ENCODE results near the gene SLC2A3. TPM values are rescaled to one million over a fixed set of nuclear protein-coding genes. Genes with fewer than 3 reads are reported as not detected.
"Not testable (repeated sequence)": the region's sequence is repeated elsewhere in the genome, so short reads cannot be mapped to it uniquely, and the experiment has no call there.

Gene SLC2A3
- total RNA-seq, 1 experiment from 2014 or later, result 10.5 TPM

DNA sequence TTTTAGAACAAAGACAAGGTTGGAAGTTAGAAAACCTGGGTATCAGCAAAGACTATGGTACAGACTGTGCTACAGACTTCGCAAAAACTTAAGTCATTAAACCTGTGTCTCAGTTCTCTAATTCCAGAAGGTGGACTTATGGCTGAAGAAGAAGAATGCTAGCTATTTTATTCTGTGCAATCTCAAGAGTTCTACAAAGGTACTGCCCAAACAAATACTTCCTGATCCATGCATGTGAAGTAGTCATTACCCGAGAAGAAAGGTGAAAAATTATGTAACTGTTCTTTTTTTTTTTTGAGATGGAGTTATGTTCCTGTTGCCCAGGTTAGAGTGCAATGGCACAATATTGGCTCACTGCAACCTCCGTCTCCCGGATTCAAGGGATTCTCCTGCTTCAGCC is 45.5 kb upstream of the SLC2A3 start:
- ChIA-PET POLR2A (no interaction called here), CTCF (interaction anchor here (1.4 to 3.4 kb wide), 2 partner anchors 13 to 48 kb away, joined by 4 to 10 read pairs; no protein-coding TSS in a partner anchor), RAD21 (ENCODE audit: low non-redundant PET in 1 of 2, low total read pairs in 2 of 2, uncharacterized antibody in 2 of 2, unreplicated experiment in 2 of 2) (no interaction called here)
- Histone ChIP-seq H3K4me2 (ENCODE audit: low read length) (peak overlapping the region; percentile 35; the same call in 1 of the 2 replicates), H3K9me3 (ENCODE audit: control insufficient read depth in 1 of 2, insufficient read depth in 1 of 2, low read depth in 1 of 2, low read length in 2 of 2) (no peaks in the 10 kb centered on the region), H3K9ac (ENCODE audit: low read length) (no peak overlapping the region), H3K4me1 (ENCODE audit: control insufficient read depth in 1 of 2, insufficient read depth in 2 of 2, low read length in 2 of 2) (peaks cover 10 to 42% of the 10 kb centered on the region in 2 experiments), H3K36me3 (ENCODE audit: control insufficient read depth in 1 of 2, insufficient read depth in 2 of 2, low read length in 2 of 2) (no peaks in the 10 kb centered on the region), H3K27me3 (ENCODE audit: insufficient read depth, low read length) (no peaks in the 10 kb centered on the region), H2AFZ (ENCODE audit: low read depth, low read length, poor library complexity, severe bottlenecking) (no peak overlapping the region), H3K79me2 (ENCODE audit: insufficient read depth, low read length) (no peaks in the 10 kb centered on the region), H4K20me1 (ENCODE audit: insufficient read depth) (no peaks in the 10 kb centered on the region), H3K9me2 (ENCODE audit: insufficient read depth) (no peaks in the 10 kb centered on the region), H3K27ac (ENCODE audit: low read depth, low read length) (no peak overlapping the region), H3K4me3 (replicated peaks in 1 of 2; ENCODE audit: low read depth in 1 of 2, low read length in 2 of 2) (no peak overlapping the region)
- DNase-seq (ENCODE audit: low read depth, low spot score), result no peak
- BruUV-seq (replicated peaks), result no TSS peak
- TF ChIP-seq POLR2A (IDR thresholded peaks at IDR 0.05; ENCODE audit: borderline replicate concordance, extremely low read depth, insufficient read depth, insufficient read length) (no peak), CBX3 (IDR thresholded peaks at IDR 0.05; ENCODE audit: low read depth) (no peak), CEBPB (IDR thresholded peaks at IDR 0.05; ENCODE audit: low read depth) (no peak), EGR1 (IDR thresholded peaks at IDR 0.05; ENCODE audit: low read depth) (no peak), YY1 (IDR thresholded peaks at IDR 0.05; ENCODE audit: extremely low read depth, insufficient replicate concordance, low read depth, low read length) (no peak)
- TF ChIP-seq, protein P1, sequence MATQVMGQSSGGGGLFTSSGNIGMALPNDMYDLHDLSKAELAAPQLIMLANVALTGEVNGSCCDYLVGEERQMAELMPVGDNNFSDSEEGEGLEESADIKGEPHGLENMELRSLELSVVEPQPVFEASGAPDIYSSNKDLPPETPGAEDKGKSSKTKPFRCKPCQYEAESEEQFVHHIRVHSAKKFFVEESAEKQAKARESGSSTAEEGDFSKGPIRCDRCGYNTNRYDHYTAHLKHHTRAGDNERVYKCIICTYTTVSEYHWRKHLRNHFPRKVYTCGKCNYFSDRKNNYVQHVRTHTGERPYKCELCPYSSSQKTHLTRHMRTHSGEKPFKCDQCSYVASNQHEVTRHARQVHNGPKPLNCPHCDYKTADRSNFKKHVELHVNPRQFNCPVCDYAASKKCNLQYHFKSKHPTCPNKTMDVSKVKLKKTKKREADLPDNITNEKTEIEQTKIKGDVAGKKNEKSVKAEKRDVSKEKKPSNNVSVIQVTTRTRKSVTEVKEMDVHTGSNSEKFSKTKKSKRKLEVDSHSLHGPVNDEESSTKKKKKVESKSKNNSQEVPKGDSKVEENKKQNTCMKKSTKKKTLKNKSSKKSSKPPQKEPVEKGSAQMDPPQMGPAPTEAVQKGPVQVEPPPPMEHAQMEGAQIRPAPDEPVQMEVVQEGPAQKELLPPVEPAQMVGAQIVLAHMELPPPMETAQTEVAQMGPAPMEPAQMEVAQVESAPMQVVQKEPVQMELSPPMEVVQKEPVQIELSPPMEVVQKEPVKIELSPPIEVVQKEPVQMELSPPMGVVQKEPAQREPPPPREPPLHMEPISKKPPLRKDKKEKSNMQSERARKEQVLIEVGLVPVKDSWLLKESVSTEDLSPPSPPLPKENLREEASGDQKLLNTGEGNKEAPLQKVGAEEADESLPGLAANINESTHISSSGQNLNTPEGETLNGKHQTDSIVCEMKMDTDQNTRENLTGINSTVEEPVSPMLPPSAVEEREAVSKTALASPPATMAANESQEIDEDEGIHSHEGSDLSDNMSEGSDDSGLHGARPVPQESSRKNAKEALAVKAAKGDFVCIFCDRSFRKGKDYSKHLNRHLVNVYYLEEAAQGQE (IDR thresholded peaks at IDR 0.05; ENCODE audit: low read depth), result no peak
- intact Hi-C loops (cut with micrococcal nuclease), result no loop called here
- no peak for ATAC-seq

DNA sequence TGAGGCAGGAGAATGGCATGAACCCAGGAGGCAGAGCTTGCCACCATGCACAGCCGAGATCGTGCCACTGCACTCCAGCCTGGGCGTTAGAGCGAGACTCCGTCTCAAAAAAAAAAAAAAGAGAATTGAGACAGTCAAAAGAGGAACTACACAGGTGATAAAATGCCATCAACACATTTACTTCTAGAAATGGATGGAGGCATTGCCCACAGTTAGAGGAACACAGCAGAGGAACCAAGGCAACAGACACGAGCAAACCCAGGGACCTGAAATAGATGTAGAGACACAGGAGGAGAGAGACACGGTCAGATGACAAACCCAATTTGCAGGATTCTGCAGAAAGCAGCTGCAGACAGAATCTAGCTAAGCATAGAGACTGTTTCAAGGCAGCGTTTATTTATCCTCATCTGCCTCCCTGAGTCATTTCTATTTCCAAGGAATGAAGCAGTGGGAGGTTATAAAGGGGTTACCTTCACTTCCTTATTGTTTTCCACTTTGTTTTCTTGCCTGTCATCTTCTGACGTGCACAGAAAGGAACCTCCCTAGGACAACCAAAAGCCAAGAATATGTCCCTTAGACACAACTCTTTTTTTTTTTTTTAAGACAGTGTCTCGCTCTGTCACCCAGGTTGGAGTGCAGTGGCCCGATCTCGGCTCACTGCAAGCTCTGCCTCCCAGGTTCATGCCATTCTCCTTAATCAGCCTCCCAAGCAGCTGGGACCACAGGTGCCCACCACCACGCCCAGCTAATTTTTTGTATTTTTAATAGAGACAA is 41.6 kb upstream of the SLC2A3 start:
- H3K9me2 ChIP-seq (ENCODE audit: insufficient read depth); H2AFZ ChIP-seq (ENCODE audit: low read depth, low read length, poor library complexity, severe bottlenecking); H3K9ac ChIP-seq (ENCODE audit: low read length); H3K4me3 ChIP-seq (replicated peaks in 1 of 2; ENCODE audit: low read depth in 1 of 2, low read length in 2 of 2); H3K36me3 ChIP-seq (ENCODE audit: control insufficient read depth in 1 of 2, insufficient read depth in 2 of 2, low read length in 2 of 2); DNase-seq (ENCODE audit: low read depth, low spot score); H3K9me3 ChIP-seq (ENCODE audit: control insufficient read depth in 1 of 2, insufficient read depth in 1 of 2, low read depth in 1 of 2, low read length in 2 of 2); RAD21 ChIA-PET (ENCODE audit: low non-redundant PET in 1 of 2, low total read pairs in 2 of 2, uncharacterized antibody in 2 of 2, unreplicated experiment in 2 of 2); ATAC-seq; H4K20me1 ChIP-seq (ENCODE audit: insufficient read depth); intact Hi-C loops (cut with micrococcal nuclease); H3K27ac ChIP-seq (ENCODE audit: low read depth, low read length); CTCF ChIA-PET; H3K27me3 ChIP-seq (ENCODE audit: insufficient read depth, low read length); H3K79me2 ChIP-seq (ENCODE audit: insufficient read depth, low read length); BruUV-seq (replicated peaks); POLR2A ChIA-PET: not testable (repeated sequence)
- peaks cover 16 to 50% of the 10 kb centered on the region in 2 experiments for H3K4me1 ChIP-seq (ENCODE audit: control insufficient read depth in 1 of 2, insufficient read depth in 2 of 2, low read length in 2 of 2)
- H3K4me2 ChIP-seq (ENCODE audit: low read length), result peak overlapping the region; percentile 28; the same call in 1 of the 2 replicates

Measured in HCT116 (cell line).